Fibroblast of villous mesenchyme (primary cell): ENCODE results near the gene KATNB1. TPM values are rescaled to one million over a fixed set of nuclear protein-coding genes. Genes with fewer than 3 reads are reported as not detected.

Source experiments
- DNase-seq: peaks from one replicate; pipeline ENCODE4 v3.0.0-alpha.2; 2010; ENCODE audit warnings: low read depth
- H3K4me3 ChIP-seq: 2 replicates; pipeline ENCODE4 v1.5.1; 2011; ENCODE audit warnings: low read depth, mild to moderate bottlenecking, low read length
- CTCF ChIP-seq: IDR thresholded peaks from 2 replicates; pipeline ENCODE4 v1.5.1; 2012; ENCODE audit warnings: low read depth, mild to moderate bottlenecking, low read length; ENCODE audit not compliant: insufficient read depth
- small RNA-seq: library from RNA; depleted of rRNA; stranded (forward); fragments of <200 nt; gene quantifications from one replicate; pipeline ENCODE3, GENCODE V24; 2012
- total RNA-seq: library from RNA; depleted of rRNA; stranded (reverse); fragments of >200 nt; gene quantifications from 2 replicates; pipeline ENCODE4 v1.2.3, GENCODE V29; 2012

The KATNB1 gene
- total RNA-seq, 1 donor, result 23.3 TPM

GRCh38 chr16:57802341-57803133, 67.0 kb downstream of the KATNB1 start, which contains the start of gene KIFC3:
TSS of gene KIFC3 (minus strand) at chr16:57802491. CDS start at chr16:57798243, 4,248 bp downstream.
- DNase-seq, result peak; percentile 74
- H3K4me3 ChIP-seq, result peak within 1 kb of the TSS; percentile 79
- no peak for TF ChIP-seq CTCF

- no peak for TF ChIP-seq CTCF
- DNase-seq, result peak; percentile 36
- H3K4me3 ChIP-seq, result no peak overlapping the region
Observed at GRCh38 chr16:57803134-57803990, 67.8 kb downstream of the KATNB1 start.

- DNase-seq, result peak; percentile 54
- TF ChIP-seq CTCF, result no peak
- no peak overlapping the region for H3K4me3 ChIP-seq
Observed at GRCh38 chr16:57804111-57804837, 68.7 kb downstream of the KATNB1 start.

GRCh38 chr16:57805176-57805575, 69.6 kb downstream of the KATNB1 start:
- peak; percentile 37 for DNase-seq
- no peak overlapping the region for H3K4me3 ChIP-seq
- TF ChIP-seq CTCF, result no peak

Small RNA genes lying within 50 kb of the gene (small RNA-seq; reads per million reads assigned to genes)
- not detected for gene MIR6772

Other genes with a start within 250 kb of the KATNB1 start
- 34.5 and 40.2 TPM in 2 replicates for gene DOK4, start 249.3 kb upstream of the KATNB1 start, total RNA-seq
- 11.6 and 15.1 TPM in 2 replicates for gene CCDC102A, start 199.2 kb upstream of the KATNB1 start, total RNA-seq
- gene ADGRG5, start 193.1 kb upstream of the KATNB1 start, total RNA-seq, result not detected in 2 replicates
- gene ADGRG1, start 107.1 kb upstream of the KATNB1 start, total RNA-seq, result 0.97 and 1.3 TPM in 2 replicates
- not detected in 2 replicates for gene ADGRG3, start 67.5 kb upstream of the KATNB1 start, total RNA-seq
- not detected in 2 replicates for gene DRC7, start 41.0 kb upstream of the KATNB1 start, total RNA-seq
- gene KIFC3, start 66.7 kb downstream of the KATNB1 start, total RNA-seq, result 72.5 and 88.6 TPM in 2 replicates
- gene CNGB1, start 235.4 kb downstream of the KATNB1 start, total RNA-seq, result not detected in 2 replicates